Loucy (cell line): ENCODE results near the gene RGS6.

Experiments
- H2AFZ ChIP-seq: fragments of 200-600 bp; sonication (generic); 2 replicates; pipeline ENCODE4 v1.6.0; 2016; ENCODE audit warnings: antibody characterized with exemption, mild to moderate bottlenecking, low read length, moderate library complexity
- H3F3A ChIP-seq: fragments of 200-600 bp; 2 replicates; pipeline ENCODE4 v1.6.0; 2016; ENCODE audit warnings: antibody characterized with exemption, low read depth, mild to moderate bottlenecking
- H3K27me3 ChIP-seq: fragments of 200-600 bp; sonication (generic); 2 replicates; pipeline ENCODE4 v1.6.1; 2014; ENCODE audit warnings: low read length, mild to moderate bottlenecking; ENCODE audit not compliant: insufficient read depth, poor library complexity, severe bottlenecking
- H3K36me3 ChIP-seq: fragments of 200-600 bp; sonication (generic); 2 replicates; pipeline ENCODE4 v1.6.1; 2016; ENCODE audit warnings: low read length; ENCODE audit not compliant: insufficient read depth
- H3K4me1 ChIP-seq: fragments of 200-600 bp; sonication (generic); 2 replicates; pipeline ENCODE4 v1.5.1; 2014; ENCODE audit warnings: low read length, mild to moderate bottlenecking; ENCODE audit not compliant: insufficient read depth, poor library complexity, severe bottlenecking
- H3K4me2 ChIP-seq: fragments of 200-600 bp; sonication (generic); 2 replicates; pipeline ENCODE4 v1.6.0; 2014; ENCODE audit warnings: antibody characterized with exemption, low read length, low read depth, mild to moderate bottlenecking; ENCODE audit not compliant: poor library complexity, severe bottlenecking
- H3K4me3 ChIP-seq: fragments of 200-600 bp; sonication (generic); 2 replicates; pipeline ENCODE4 v1.5.1; 2014; ENCODE audit warnings: low read length, mild to moderate bottlenecking, mixed read lengths; ENCODE audit not compliant: poor library complexity, severe bottlenecking
- H3K79me2 ChIP-seq: fragments of 200-600 bp; sonication (generic); 2 replicates; pipeline ENCODE4 v1.6.1; 2014; ENCODE audit warnings: low read length; ENCODE audit not compliant: insufficient read depth
- H3K9ac ChIP-seq: fragments of 200-600 bp; sonication (generic); 2 replicates; pipeline ENCODE4 v1.6.0; 2014; ENCODE audit warnings: mild to moderate bottlenecking, low read depth, low read length, moderate library complexity; ENCODE audit not compliant: poor library complexity, severe bottlenecking
- H3K9me2 ChIP-seq: fragments of 200-600 bp; sonication (generic); replicated peaks from 2 replicates; pipeline ENCODE4 v1.6.1; 2016; ENCODE audit warnings: low read depth, low read length, mixed read lengths
- H3K9me3 ChIP-seq: fragments of 200-600 bp; sonication (generic); 2 replicates; pipeline ENCODE4 v1.6.1; 2014; ENCODE audit warnings: mild to moderate bottlenecking, antibody characterized with exemption, low read length, low read depth; ENCODE audit not compliant: insufficient read depth
- H4K20me1 ChIP-seq: fragments of 200-600 bp; sonication (generic); 2 replicates; pipeline ENCODE4 v1.6.0; 2014; ENCODE audit warnings: antibody characterized with exemption, low read length, mild to moderate bottlenecking; ENCODE audit not compliant: insufficient read depth, poor library complexity, severe bottlenecking
- CTCF ChIP-seq: fragments of 200-600 bp; sonication (generic); conservative IDR thresholded peaks from 2 replicates; pipeline ENCODE4 v1.5.1; 2014; ENCODE audit warnings: mild to moderate bottlenecking, antibody characterized with exemption, low read length
- EZH2phosphoT487 ChIP-seq: fragments of 200-600 bp; IDR thresholded peaks from 2 replicates; pipeline ENCODE4 v1.6.1; 2018; ENCODE audit warnings: antibody characterized with exemption, mild to moderate bottlenecking, moderate library complexity, borderline replicate concordance

RGS6 gene

GRCh38 chr14:72033365-72033764 is 101.1 kb downstream of the RGS6 start:
- Histone ChIP-seq H2AFZ (no peak overlapping the region), H3K4me3 (no peak overlapping the region), H3K9ac (no peak overlapping the region), H3K79me2 (no peaks in the 10 kb centered on the region; the same call in 1 of the 2 replicates), H3K36me3 (no peaks in the 10 kb centered on the region), H3K4me2 (no peak overlapping the region), H3K9me2 (no peaks in the 10 kb centered on the region), H3K27me3 (no peaks in the 10 kb centered on the region), H3K4me1 (no peaks in the 10 kb centered on the region), H3K9me3 (peaks cover 4% of the 10 kb centered on the region; the same call in 1 of the 2 replicates), H3F3A (no peaks in the 10 kb centered on the region), H4K20me1 (no peaks in the 10 kb centered on the region)
- TF ChIP-seq EZH2phosphoT487 (no peak), CTCF (no peak)

GRCh38 chr14:72040528-72040927 is 108.3 kb downstream of the RGS6 start:
- Histone ChIP-seq H3K79me2 (peaks cover 9% of the 10 kb centered on the region; the same call in 1 of the 2 replicates), H3K4me1 (no peaks in the 10 kb centered on the region), H3K9me3 (peaks cover 16% of the 10 kb centered on the region; the same call in 1 of the 2 replicates), H3K9ac (no peak overlapping the region), H3K9me2 (no peaks in the 10 kb centered on the region), H3K4me2 (no peak overlapping the region), H3F3A (no peaks in the 10 kb centered on the region), H3K36me3 (no peaks in the 10 kb centered on the region), H4K20me1 (no peaks in the 10 kb centered on the region), H3K4me3 (no peak overlapping the region), H3K27me3 (no peaks in the 10 kb centered on the region), H2AFZ (no peak overlapping the region)
- TF ChIP-seq EZH2phosphoT487 (no peak), CTCF (no peak)

GRCh38 chr14:72045271-72045670 is 113.0 kb downstream of the RGS6 start:
- peaks cover 15% of the 10 kb centered on the region; the same call in 1 of the 2 replicates for H3K9me3 ChIP-seq
- H4K20me1 ChIP-seq = no peaks in the 10 kb centered on the region
- H3K4me3 ChIP-seq = no peak overlapping the region
- peaks cover 13% of the 10 kb centered on the region for H3K4me1 ChIP-seq
- TF ChIP-seq EZH2phosphoT487 (no peak), CTCF (no peak)
- H2AFZ ChIP-seq = no peak overlapping the region
- no peak overlapping the region for H3K4me2 ChIP-seq
- H3K36me3 ChIP-seq = no peaks in the 10 kb centered on the region
- no peak overlapping the region for H3K9ac ChIP-seq
- no peaks in the 10 kb centered on the region for H3K27me3 ChIP-seq
- peaks cover 9% of the 10 kb centered on the region; the same call in 1 of the 2 replicates for H3K79me2 ChIP-seq
- H3F3A ChIP-seq = no peaks in the 10 kb centered on the region
- no peaks in the 10 kb centered on the region for H3K9me2 ChIP-seq
